Activated effector memory CD4-positive, alpha-beta T cell treated with Interleukin-2 at 50 U/mL for 16 hours (primary cell): Measurements from ENCODE around the gene PDE4C.

Source experiments
- DNase-seq: peaks from one replicate; pipeline ENCODE4 v3.0.0-alpha.2; 2020

PDE4C gene

GRCh38 chr19:18253716-18254115, 27.5 kb upstream of the PDE4C start:
- DNase-seq: no peak

DNA sequence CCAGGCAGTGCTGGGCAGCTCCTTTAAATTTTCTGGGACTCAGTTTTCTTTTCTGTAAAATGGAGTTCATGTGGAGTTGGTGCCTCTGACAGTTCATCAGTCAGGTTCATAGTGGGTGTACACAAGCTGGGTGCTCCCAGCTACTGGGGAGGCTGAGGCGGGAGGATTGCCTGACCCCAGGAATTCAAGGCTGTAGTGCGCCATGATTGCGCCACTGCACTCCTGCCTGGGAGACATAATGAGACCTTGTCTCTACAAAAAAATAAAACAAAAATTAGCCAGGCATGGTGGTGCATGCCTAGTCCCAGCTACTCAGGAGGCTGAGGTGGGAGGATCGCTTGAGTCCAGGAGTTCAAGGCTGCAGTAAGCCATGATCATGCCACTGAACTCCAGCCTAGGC, 26.9 kb upstream of the PDE4C start:
- DNase-seq: no peak

- DNase-seq: no peak
Observed at GRCh38 chr19:18252370-18252717, 26.1 kb upstream of the PDE4C start.

DNA sequence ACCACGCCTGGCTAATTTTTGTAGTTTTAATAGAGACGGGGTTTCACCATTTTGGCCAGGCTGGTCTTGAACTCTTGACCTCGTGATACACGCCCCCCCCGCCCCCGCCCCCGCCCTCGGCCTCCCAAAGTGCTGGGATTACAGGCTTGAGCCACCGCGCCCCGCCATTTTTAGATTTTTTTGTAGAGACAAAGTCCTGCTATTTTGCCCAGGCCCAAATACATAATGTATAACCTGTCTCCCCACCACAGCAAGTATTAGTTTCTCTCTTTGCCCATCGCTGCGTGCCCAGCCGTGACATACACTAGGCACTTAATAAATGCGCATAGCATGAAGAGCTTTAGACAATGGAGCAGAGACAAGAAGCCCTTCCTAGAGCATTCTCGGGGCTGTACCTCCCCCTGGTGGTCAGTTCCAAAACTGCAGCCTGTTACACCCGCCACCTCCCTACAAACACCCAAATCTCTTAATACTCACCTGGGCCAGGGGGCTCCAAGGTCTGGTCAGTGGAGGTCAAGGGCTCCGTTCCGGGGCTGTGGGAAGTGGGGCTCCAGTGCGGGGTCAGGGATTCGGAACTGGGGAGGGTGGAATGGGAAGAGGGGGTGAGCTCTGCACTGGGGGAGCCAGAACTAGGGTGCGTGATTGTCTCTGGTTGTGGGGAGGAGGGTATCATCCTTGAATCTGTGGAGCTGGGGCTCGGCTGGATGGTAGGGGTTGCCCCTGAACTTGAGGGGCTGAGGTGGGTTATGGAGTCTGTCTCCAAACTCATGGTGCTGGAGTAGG, 25.5 kb upstream of the PDE4C start:
- peak; percentile 73 for DNase-seq

DNA sequence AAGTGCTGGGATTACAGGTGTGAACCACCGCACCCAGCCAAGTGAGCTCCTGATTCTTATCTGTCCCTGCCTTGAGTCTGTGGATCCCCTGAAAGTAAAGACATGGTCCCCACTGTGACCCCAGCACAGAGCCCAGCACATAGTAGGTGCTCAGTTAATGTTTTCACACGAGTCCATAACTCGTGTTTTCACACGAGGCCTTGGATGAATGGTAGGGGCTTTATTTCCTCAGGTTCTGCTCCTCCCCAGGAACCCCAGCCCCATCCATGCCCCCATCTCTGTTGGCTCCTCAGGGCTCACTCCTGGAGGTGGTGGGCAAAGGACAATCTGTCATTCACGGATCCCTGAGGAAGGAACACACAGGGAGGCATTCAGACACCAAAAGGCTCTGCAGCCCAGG, 23.6 kb upstream of the PDE4C start:
- DNase-seq: no peak

GRCh38 chr19:18245297-18245696, 19.1 kb upstream of the PDE4C start:
- no peak for DNase-seq

- no peak for DNase-seq
Observed at GRCh38 chr19:18239303-18239702, 13.1 kb upstream of the PDE4C start.

DNA sequence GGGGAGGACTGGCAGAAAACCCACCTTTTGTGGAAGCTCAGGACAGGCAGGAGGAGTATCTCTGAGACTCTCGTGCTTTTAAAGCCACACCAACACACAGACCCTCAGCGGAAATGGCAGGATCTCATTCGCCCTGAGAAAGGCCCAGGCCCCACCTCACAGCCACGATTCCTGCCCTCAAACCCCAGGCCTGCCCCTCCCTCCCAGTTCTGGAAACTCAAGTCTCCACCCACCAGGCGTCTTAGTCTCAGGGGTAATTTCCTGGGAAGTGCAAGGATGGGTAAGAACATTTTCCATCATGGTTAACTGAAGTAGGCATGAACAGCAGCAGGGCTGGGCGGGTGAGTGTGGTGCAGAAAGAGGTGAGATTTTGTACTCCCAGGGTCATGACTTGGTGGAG, 8.0 kb upstream of the PDE4C start:
- DNase-seq: no peak

- peak; percentile 24 for DNase-seq
Observed at GRCh38 chr19:18233224-18233825, 7.1 kb upstream of the PDE4C start.

GRCh38 chr19:18232540-18233223, 6.4 kb upstream of the PDE4C start:
- DNase-seq: no peak

GRCh38 chr19:18231775-18232174, 5.5 kb upstream of the PDE4C start:
- no peak for DNase-seq

DNA sequence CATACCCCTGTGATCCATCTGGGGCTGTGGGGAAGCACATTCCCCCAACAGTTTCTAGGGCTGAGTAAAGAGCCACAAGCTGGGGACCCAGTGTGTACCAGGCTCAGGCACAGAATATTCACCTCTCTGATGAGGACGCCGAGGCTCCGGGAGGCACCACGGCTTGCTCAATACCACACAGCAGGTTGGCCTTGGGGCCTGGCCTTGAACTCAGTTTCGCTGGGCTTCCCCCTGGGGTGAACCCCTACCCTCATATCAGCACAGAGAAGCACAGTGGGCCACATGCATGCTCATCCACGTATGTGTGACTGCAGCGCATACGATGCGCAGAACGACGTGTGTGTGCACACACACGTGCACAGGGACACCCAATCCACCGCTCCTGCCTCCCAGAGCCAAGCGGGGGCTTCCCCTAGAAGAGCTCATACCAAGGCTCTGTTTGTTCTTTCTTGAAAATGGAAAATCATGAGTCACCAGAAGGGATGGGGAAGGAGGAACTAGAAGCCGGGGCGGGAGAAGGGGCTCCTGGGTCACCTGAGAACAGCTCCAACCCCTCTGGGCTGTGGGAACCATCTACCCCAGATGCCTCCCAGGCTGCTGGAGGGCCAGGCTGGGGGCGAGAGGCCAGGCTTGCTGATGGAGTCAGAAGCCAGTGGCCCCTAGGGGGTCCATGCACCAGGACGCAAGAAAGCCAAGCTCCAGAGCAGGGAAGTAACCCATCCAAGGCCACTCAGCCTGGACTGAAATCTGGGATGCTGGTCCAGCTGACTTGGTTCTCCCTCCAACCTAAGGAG, 4.9 kb upstream of the PDE4C start:
- no peak for DNase-seq

- DNase-seq: no peak
Observed at GRCh38 chr19:18229915-18230314, 3.7 kb upstream of the PDE4C start.

- DNase-seq: no peak
Observed at GRCh38 chr19:18229474-18229873, 3.2 kb upstream of the PDE4C start.

GRCh38 chr19:18227781-18228271, 1.6 kb upstream of the PDE4C start:
- no peak for DNase-seq

DNA sequence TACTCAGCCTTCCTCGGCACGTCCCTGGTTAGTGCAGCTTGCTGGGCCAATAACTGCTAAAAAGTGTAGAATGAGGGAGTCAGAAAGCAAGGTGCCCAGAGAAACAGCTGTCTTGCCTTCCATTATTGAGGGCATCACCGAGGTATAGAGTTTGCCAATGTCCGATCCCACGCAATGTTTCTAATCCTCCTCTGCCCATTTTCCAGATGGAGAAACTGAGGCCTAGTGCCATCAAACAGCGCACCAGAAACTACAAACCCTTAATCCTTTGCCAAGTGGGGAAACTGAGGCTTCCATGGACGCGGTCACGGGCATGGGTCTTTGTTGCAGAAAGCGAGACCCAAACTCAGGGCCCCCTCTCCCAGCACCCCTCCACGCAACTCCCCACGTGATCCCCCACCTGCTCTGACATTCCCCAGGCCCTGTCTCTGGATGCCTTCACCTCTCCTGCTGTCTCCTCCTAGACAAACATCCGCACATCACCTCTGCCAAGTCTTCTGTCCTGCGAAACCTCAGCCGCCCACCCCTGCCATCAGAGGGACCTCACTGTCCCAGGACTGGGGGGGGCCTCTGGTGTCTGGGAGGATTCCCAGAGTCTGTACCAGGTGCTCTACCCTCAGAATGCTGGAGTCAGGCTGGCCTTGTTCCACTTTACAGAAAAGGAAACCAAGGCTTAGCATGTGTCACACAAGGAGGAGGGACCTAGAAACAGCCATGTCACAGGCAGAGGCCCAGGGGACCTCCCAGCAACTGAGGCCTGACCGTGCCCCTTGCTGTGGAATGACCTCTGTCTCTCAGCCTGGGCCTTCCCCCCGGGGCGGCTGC, 930 bp upstream of the PDE4C start:
- no peak for DNase-seq

DNA sequence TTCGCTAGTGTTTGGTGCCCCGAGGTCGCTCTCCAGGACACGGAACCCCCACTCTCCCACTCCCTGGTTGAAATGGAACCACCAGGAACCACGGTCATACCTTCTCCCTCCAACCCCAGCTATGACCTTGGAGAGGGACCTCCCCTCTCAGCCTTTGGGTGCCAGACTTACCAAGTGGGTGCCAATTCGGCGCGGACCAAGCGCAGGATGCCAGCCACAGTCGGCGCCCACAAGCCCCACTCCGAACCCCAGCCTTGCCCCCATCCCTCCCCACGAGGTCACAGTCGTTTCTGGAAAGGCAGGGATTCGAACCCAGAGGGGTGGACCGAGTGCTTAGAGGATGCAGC, 910 bp downstream of the PDE4C start:
- no peak for DNase-seq

- peak; percentile 72 for DNase-seq
Observed at GRCh38 chr19:18224525-18225354, 1.5 kb downstream of the PDE4C start.

- no peak for DNase-seq
Observed at GRCh38 chr19:18223860-18224524, 2.2 kb downstream of the PDE4C start.

GRCh38 chr19:18221815-18222725, 4.2 kb downstream of the PDE4C start:
- DNase-seq: no peak
